Measurements from ENCODE around the gene GET4.

GET4 gene

DNA sequence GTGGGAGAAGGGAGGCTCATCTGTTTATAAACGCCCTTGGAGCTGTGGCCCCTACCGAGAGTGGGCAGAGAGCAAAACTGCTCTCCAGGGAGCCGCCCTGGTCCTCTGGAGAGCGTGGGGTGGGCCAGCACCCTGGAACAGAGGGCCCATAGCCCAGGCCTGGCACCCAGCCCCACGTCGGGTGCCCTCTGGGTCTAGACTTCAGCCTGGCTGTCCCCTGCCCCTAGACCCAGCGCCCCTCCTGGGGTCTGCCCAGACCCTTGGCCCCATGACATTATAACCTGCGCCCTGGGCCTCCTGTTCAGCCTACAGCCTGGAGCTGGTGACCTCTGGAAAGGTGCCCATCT lies 24.7 kb downstream of the GET4 start:
- H3K9ac ChIP-seq (ENCODE audit: low read length), result no peak overlapping the region
- TF ChIP-seq EZH2phosphoT487 (IDR thresholded peaks at IDR 0.05; ENCODE audit: low read depth), result no peak
- TF ChIP-seq, protein P1, sequence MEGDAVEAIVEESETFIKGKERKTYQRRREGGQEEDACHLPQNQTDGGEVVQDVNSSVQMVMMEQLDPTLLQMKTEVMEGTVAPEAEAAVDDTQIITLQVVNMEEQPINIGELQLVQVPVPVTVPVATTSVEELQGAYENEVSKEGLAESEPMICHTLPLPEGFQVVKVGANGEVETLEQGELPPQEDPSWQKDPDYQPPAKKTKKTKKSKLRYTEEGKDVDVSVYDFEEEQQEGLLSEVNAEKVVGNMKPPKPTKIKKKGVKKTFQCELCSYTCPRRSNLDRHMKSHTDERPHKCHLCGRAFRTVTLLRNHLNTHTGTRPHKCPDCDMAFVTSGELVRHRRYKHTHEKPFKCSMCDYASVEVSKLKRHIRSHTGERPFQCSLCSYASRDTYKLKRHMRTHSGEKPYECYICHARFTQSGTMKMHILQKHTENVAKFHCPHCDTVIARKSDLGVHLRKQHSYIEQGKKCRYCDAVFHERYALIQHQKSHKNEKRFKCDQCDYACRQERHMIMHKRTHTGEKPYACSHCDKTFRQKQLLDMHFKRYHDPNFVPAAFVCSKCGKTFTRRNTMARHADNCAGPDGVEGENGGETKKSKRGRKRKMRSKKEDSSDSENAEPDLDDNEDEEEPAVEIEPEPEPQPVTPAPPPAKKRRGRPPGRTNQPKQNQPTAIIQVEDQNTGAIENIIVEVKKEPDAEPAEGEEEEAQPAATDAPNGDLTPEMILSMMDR (IDR thresholded peaks at IDR 0.05; ENCODE audit: low read depth, low read length), result no peak
- no peaks in the 10 kb centered on the region for H3K27me3 ChIP-seq (ENCODE audit: low read depth, low read length)
- no peaks in the 10 kb centered on the region for H3K9me3 ChIP-seq (ENCODE audit: insufficient read depth, low read length)
- H3K27ac ChIP-seq (ENCODE audit: low read length), result no peak overlapping the region
- H3K4me1 ChIP-seq (ENCODE audit: low read length), result no peaks in the 10 kb centered on the region
- H4K20me1 ChIP-seq (ENCODE audit: insufficient read depth, low read length), result no peaks in the 10 kb centered on the region
- no peak overlapping the region for H2AFZ ChIP-seq (ENCODE audit: low read depth, low read length)
- no peaks in the 10 kb centered on the region for H3K79me2 ChIP-seq (ENCODE audit: low read length)
- H3K36me3 ChIP-seq (replicated peaks; ENCODE audit: low read depth, low read length), result no peaks in the 10 kb centered on the region
- no peak overlapping the region for H3K4me2 ChIP-seq (ENCODE audit: low read length)
- no peak overlapping the region for H3K4me3 ChIP-seq (ENCODE audit: low read length)

DNA sequence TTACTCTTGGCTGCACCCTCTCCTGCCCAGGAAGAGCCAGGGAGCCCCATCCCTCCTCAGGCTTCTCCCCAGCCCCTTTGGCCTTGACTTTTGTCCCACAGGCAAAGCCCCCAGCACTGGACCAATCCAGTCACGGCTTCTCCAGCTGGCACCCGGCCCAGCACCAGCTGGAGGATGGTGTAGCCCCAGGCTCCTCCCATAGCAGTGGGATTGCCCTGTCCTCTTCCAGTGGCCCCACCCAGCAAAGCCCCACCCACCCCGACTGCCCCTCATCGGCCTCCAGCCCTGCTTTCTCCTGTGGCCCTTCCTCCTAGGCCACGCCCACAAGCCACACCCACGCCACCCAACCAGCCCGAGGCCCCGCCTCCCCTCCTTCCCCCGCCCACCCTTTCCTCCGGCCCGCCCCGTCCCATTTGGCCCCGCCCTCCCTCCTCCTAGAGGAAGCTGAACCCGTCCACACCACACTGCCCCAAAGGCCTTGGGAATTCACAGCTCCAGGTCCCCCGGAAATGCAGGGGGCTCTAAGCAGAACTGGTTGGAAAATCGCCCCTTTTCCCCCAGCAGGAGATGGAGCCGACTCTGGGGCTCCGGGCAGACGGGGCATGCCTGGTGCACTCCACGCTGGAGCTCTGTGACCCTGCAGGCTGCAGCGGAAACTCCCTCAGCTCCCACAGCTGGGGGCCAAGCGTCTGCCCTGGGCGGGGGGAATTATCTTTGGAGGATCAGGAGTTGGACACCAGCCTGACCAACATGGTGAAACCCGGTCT lies 25.2 kb downstream of the GET4 start:
- H3K9me3 ChIP-seq (ENCODE audit: insufficient read depth, low read length), result no peaks in the 10 kb centered on the region
- no peak overlapping the region for H2AFZ ChIP-seq (ENCODE audit: low read depth, low read length)
- no peak overlapping the region for H3K27ac ChIP-seq (ENCODE audit: low read length)
- H3K36me3 ChIP-seq (replicated peaks; ENCODE audit: low read depth, low read length), result no peaks in the 10 kb centered on the region
- no peak overlapping the region for H3K9ac ChIP-seq (ENCODE audit: low read length)
- H3K4me3 ChIP-seq (ENCODE audit: low read length), result no peak overlapping the region
- H3K79me2 ChIP-seq (ENCODE audit: low read length), result no peaks in the 10 kb centered on the region
- no peak overlapping the region for H3K4me2 ChIP-seq (ENCODE audit: low read length)
- no peaks in the 10 kb centered on the region for H4K20me1 ChIP-seq (ENCODE audit: insufficient read depth, low read length)
- no peaks in the 10 kb centered on the region for H3K4me1 ChIP-seq (ENCODE audit: low read length)
- no peaks in the 10 kb centered on the region for H3K27me3 ChIP-seq (ENCODE audit: low read depth, low read length)
- TF ChIP-seq, protein P1 (IDR thresholded peaks at IDR 0.05; ENCODE audit: low read depth, low read length), result no peak
- TF ChIP-seq EZH2phosphoT487 (IDR thresholded peaks at IDR 0.05; ENCODE audit: low read depth), result no peak

DNA sequence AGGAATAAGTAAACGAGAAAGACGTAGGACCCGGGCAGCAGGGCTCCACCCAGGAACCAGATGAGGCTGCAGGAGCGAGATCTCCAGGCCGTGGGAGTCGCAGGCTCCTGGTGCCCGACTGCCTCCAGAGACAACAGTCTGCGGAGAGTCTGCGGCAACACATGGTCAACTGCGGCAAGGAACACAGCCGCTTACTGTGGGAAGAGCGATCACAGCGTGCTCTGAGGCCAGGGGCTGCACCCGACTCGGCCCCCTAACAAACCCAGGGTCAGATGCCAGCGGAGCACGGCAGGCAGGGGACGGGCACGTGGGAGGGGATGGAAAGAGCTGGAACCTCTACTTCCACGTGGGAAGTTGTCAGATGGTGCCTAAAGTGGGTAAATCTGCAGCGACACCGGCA lies 26.6 kb downstream of the GET4 start:
- H3K36me3 ChIP-seq (replicated peaks; ENCODE audit: low read depth, low read length), result no peaks in the 10 kb centered on the region

DNA sequence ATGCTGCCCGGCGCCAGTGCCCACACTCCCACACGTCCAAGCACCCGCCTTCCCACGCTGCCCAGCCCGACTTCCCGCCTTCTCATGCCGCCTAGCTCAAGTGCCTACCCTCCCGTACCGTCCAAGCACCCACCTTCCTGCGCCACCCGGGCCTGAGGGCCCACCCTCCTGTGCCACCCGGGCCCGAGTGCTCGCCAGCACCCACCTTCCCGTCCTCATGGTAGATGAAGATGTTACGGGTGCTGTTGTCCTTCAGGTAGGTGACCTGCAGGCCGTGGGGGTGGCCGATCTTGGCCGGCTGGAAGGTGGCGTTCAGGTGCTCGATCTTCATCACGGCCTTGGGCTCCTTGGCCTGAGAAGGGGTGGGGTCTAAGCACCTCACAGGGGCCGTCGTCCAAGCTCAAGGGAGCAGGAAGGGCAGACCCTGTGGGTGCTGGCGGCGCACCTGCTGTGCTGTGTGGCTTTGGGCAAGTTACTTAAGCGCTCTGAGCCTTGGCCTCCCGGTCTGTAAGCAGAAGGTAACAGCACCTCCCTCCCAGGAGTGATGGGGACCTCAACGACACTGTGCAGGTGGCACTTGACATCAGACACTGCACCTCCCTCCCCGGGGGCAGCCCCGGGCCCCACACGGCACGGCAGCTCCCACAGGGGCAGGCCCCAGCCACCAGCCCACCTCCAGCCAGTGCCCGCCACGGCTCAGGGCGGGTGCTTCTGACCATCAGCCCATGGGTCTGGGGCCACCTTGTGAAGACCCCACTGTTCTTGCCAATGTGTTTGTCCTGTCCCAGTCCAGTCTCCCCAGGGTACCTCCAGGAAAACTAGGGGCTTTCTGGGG lies 27.8 kb downstream of the GET4 start:
- H3K4me3 ChIP-seq (ENCODE audit: low read length), result no peak overlapping the region
- H3K9ac ChIP-seq (ENCODE audit: low read length), result no peak overlapping the region

More for the DNA sequence above, 26.6 kb downstream of the GET4 start:
- no peak overlapping the region for H2AFZ ChIP-seq (ENCODE audit: low read depth, low read length)
- H3K4me2 ChIP-seq (ENCODE audit: low read length), result no peak overlapping the region
- no peak overlapping the region for H3K27ac ChIP-seq (ENCODE audit: low read length)
- H3K79me2 ChIP-seq (ENCODE audit: low read length), result no peaks in the 10 kb centered on the region
- no peak overlapping the region for H3K4me3 ChIP-seq (ENCODE audit: low read length)
- no peaks in the 10 kb centered on the region for H3K9me3 ChIP-seq (ENCODE audit: insufficient read depth, low read length)
- no peak for TF ChIP-seq EZH2phosphoT487 (IDR thresholded peaks at IDR 0.05; ENCODE audit: low read depth)
- TF ChIP-seq, protein P1 (IDR thresholded peaks at IDR 0.05; ENCODE audit: low read depth, low read length), result no peak
- H3K9ac ChIP-seq (ENCODE audit: low read length), result no peak overlapping the region
- H3K27me3 ChIP-seq (ENCODE audit: low read depth, low read length), result no peaks in the 10 kb centered on the region
- H3K4me1 ChIP-seq (ENCODE audit: low read length), result no peaks in the 10 kb centered on the region
- H4K20me1 ChIP-seq (ENCODE audit: insufficient read depth, low read length), result no peaks in the 10 kb centered on the region

More for the DNA sequence above, 27.8 kb downstream of the GET4 start:
- no peak for TF ChIP-seq EZH2phosphoT487 (IDR thresholded peaks at IDR 0.05; ENCODE audit: low read depth)
- TF ChIP-seq, protein P1 (IDR thresholded peaks at IDR 0.05; ENCODE audit: low read depth, low read length), result no peak
- Histone ChIP-seq H3K9me3 (ENCODE audit: insufficient read depth, low read length) (no peaks in the 10 kb centered on the region), H3K4me2 (ENCODE audit: low read length) (no peak overlapping the region), H4K20me1 (ENCODE audit: insufficient read depth, low read length) (no peaks in the 10 kb centered on the region), H3K4me1 (ENCODE audit: low read length) (no peaks in the 10 kb centered on the region), H3K36me3 (replicated peaks; ENCODE audit: low read depth, low read length) (no peaks in the 10 kb centered on the region), H3K27me3 (ENCODE audit: low read depth, low read length) (no peaks in the 10 kb centered on the region), H3K27ac (ENCODE audit: low read length) (no peak overlapping the region), H3K79me2 (ENCODE audit: low read length) (no peaks in the 10 kb centered on the region), H2AFZ (ENCODE audit: low read depth, low read length) (no peak overlapping the region)
